T-helper 2 cell treated with Interferon-gamma antibody and Interleukin-4, amounts not matched to agents 5 μg/mL and 100 μg/mL, for 36 hours (primary cell): ENCODE results near the gene SHOX.

Source experiments
- DNase-seq: peaks from one replicate; pipeline ENCODE4 v3.0.0; 2021; ENCODE audit warnings: low spot score
- H3K27ac Mint-ChIP-seq: one replicate; pipeline ENCODE4 v1.8.0; 2021; ENCODE audit warnings: mild to moderate bottlenecking, mixed read lengths
- H3K27me3 Mint-ChIP-seq: one replicate; pipeline ENCODE4 v1.8.0; 2021; ENCODE audit warnings: low read depth, mixed read lengths
- H3K36me3 Mint-ChIP-seq: one replicate; pipeline ENCODE4 v1.8.0; 2021; ENCODE audit warnings: low read depth, mixed read lengths
- H3K4me1 Mint-ChIP-seq: one replicate; pipeline ENCODE4 v1.8.0; 2021; ENCODE audit warnings: low read depth, mixed read lengths
- H3K4me3 Mint-ChIP-seq: one replicate; pipeline ENCODE4 v1.8.0; 2022; ENCODE audit warnings: mild to moderate bottlenecking, moderate library complexity, mixed read lengths
- H3K9me3 Mint-ChIP-seq: one replicate; pipeline ENCODE4 v1.8.0; 2021; ENCODE audit warnings: mixed read lengths

Gene SHOX

DNA sequence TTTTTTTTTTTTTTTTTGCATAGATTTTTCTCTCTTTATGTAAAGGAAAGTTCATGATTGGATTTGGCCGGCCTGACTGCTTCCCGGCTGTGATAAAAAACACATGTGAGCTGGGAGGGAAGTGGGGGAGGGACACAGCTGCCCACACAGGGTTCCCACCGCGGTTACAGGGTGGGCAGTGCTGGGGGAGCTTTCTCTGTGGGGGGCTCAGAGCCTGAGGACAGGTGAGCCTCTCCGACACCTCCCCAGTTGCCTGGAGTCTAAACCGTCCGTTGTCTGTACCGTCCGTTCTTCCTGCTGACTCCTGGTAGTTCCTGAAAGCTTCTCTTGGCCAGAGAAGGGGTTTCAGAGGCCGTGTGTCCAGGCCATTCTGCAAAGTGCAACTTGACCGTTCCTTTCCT is 21.8 kb downstream of the SHOX start:
- Mint-ChIP-seq H3K36me3 (no peaks in the 10 kb centered on the region), H3K9me3 (no peaks in the 10 kb centered on the region), H3K4me3 (no peak overlapping the region), H3K27ac (no peak overlapping the region), H3K4me1 (no peaks in the 10 kb centered on the region), H3K27me3 (no peaks in the 10 kb centered on the region)
- no peak for DNase-seq

- Mint-ChIP-seq H3K4me1 (no peaks in the 10 kb centered on the region), H3K27me3 (no peaks in the 10 kb centered on the region), H3K36me3 (no peaks in the 10 kb centered on the region), H3K27ac (no peak overlapping the region), H3K9me3 (no peaks in the 10 kb centered on the region), H3K4me3 (no peak overlapping the region)
- no peak for DNase-seq
These were observed 22.7 kb downstream of the SHOX start for GRCh38 chrX:653306-653705.

- no peak overlapping the region for H3K4me3 Mint-ChIP-seq
- no peaks in the 10 kb centered on the region for H3K27me3 Mint-ChIP-seq
- no peaks in the 10 kb centered on the region for H3K4me1 Mint-ChIP-seq
- no peak for DNase-seq
- no peaks in the 10 kb centered on the region for H3K36me3 Mint-ChIP-seq
- H3K9me3 Mint-ChIP-seq, result peaks cover 4% of the 10 kb centered on the region
- H3K27ac Mint-ChIP-seq, result no peak overlapping the region
These were observed 30.6 kb downstream of the SHOX start for GRCh38 chrX:661154-661553.

- Mint-ChIP-seq H3K9me3 (peaks cover 4% of the 10 kb centered on the region), H3K27ac (no peak overlapping the region), H3K36me3 (no peaks in the 10 kb centered on the region), H3K4me1 (no peaks in the 10 kb centered on the region), H3K4me3 (no peak overlapping the region), H3K27me3 (no peaks in the 10 kb centered on the region)
- no peak for DNase-seq
These were observed 31.5 kb downstream of the SHOX start for GRCh38 chrX:662126-662525.

GRCh38 chrX:663841-664240 is 33.2 kb downstream of the SHOX start:
- no peak for DNase-seq
- Mint-ChIP-seq H3K4me3 (no peak overlapping the region), H3K4me1 (no peaks in the 10 kb centered on the region), H3K27me3 (no peaks in the 10 kb centered on the region), H3K36me3 (no peaks in the 10 kb centered on the region), H3K9me3 (peaks cover 4% of the 10 kb centered on the region), H3K27ac (no peak overlapping the region)

DNA sequence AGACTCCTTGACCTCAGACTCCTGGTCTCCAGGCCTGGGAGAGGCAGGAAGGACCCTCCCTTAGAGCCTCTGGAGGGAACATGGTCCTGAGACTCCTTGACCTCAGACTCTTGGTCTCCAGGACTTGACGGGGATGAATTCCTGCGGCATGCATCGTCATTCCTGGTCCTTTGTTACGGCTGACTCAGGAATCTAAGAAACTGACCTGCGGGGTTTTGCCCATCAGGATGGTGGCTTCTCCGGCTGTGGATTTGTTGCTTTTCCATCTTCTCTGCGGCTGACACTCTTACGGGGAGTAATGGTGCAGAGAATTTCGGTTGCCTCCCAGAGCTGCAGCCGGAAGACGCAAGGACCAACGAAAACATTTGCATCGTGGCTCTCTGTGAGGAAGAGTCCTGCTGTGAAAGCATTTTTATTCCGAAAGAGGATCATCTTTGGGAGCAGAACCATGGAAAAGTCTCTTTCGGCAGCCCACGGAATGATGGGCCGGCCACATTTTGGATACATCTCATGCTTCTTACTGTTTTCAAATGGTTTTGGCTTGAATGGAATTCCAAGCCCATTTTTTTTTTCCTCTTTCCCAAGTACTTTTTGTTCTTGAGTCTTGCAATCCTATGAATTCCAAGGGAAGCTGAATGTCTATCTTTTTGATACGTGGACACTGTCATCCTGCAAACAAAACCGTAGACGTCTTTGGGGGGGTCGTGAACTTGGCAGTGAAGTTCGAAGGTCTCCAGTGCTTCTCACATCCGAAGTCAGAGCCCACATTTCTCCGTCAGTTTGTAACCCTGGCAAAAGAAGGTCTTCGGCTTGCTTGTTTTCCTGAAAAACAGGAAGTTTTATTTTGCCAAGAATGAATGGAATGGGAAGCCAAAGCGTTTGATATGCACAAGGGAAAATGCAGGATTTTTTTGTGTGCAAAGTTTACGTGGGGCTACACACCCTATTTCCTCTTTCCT is 36.5 kb downstream of the SHOX start:
- Mint-ChIP-seq H3K4me3 (no peak overlapping the region), H3K36me3 (no peaks in the 10 kb centered on the region), H3K27ac (no peak overlapping the region), H3K27me3 (no peaks in the 10 kb centered on the region), H3K4me1 (no peaks in the 10 kb centered on the region), H3K9me3 (peaks cover 10% of the 10 kb centered on the region)
- no peak for DNase-seq

DNA sequence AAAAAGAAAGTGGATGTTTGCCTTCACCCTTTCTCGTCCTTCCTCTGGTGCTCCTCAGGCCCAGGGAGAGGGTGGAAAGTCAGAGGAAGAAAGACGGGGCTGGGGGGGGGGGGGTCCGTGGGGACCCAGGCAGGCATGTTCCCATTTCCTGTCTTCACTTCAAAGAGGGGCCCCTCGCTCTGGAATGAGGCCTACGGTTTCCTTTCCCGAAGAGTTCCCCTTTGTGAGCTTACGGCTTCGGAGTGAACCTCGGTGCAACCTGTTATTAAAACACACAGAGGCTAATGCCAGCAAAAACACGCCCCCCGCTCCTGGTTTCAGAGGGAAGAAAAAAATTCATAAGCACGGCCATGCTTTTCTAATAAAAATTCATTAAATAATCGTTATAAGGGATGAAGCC is 40.1 kb downstream of the SHOX start:
- H3K27me3 Mint-ChIP-seq, result no peaks in the 10 kb centered on the region
- no peaks in the 10 kb centered on the region for H3K4me1 Mint-ChIP-seq
- H3K36me3 Mint-ChIP-seq, result no peaks in the 10 kb centered on the region
- no peak for DNase-seq
- no peak overlapping the region for H3K4me3 Mint-ChIP-seq
- no peak overlapping the region for H3K27ac Mint-ChIP-seq
- H3K9me3 Mint-ChIP-seq, result peaks cover 6% of the 10 kb centered on the region

GRCh38 chrX:672931-673330 is 42.3 kb downstream of the SHOX start:
- no peaks in the 10 kb centered on the region for H3K36me3 Mint-ChIP-seq
- H3K9me3 Mint-ChIP-seq, result peaks cover 6% of the 10 kb centered on the region
- H3K4me1 Mint-ChIP-seq, result no peaks in the 10 kb centered on the region
- no peak overlapping the region for H3K27ac Mint-ChIP-seq
- DNase-seq, result no peak
- no peak overlapping the region for H3K4me3 Mint-ChIP-seq
- H3K27me3 Mint-ChIP-seq, result no peaks in the 10 kb centered on the region

GRCh38 chrX:675279-675954 is 44.8 kb downstream of the SHOX start:
- Mint-ChIP-seq H3K4me1 (no peaks in the 10 kb centered on the region), H3K36me3 (no peaks in the 10 kb centered on the region), H3K27me3 (no peaks in the 10 kb centered on the region), H3K27ac (no peak overlapping the region), H3K9me3 (peaks cover 10% of the 10 kb centered on the region), H3K4me3 (no peak overlapping the region)
- DNase-seq, result no peak

GRCh38 chrX:675955-676295 is 45.3 kb downstream of the SHOX start:
- no peak for DNase-seq
- Mint-ChIP-seq H3K4me1 (no peaks in the 10 kb centered on the region), H3K9me3 (peaks cover 10% of the 10 kb centered on the region), H3K36me3 (no peaks in the 10 kb centered on the region), H3K27me3 (no peaks in the 10 kb centered on the region), H3K4me3 (no peak overlapping the region), H3K27ac (no peak overlapping the region)

- Mint-ChIP-seq H3K36me3 (no peaks in the 10 kb centered on the region), H3K27ac (no peak overlapping the region), H3K4me3 (no peak overlapping the region), H3K27me3 (no peaks in the 10 kb centered on the region), H3K9me3 (peaks cover 23% of the 10 kb centered on the region), H3K4me1 (no peaks in the 10 kb centered on the region)
- DNase-seq, result no peak
These were observed 46.8 kb downstream of the SHOX start for GRCh38 chrX:677376-677775.

- Mint-ChIP-seq H3K4me1 (no peaks in the 10 kb centered on the region), H3K27me3 (no peaks in the 10 kb centered on the region), H3K4me3 (no peak overlapping the region), H3K9me3 (peaks cover 23% of the 10 kb centered on the region), H3K36me3 (no peaks in the 10 kb centered on the region), H3K27ac (no peak overlapping the region)
- no peak for DNase-seq
These were observed 48.8 kb downstream of the SHOX start for GRCh38 chrX:679291-679979.

DNA sequence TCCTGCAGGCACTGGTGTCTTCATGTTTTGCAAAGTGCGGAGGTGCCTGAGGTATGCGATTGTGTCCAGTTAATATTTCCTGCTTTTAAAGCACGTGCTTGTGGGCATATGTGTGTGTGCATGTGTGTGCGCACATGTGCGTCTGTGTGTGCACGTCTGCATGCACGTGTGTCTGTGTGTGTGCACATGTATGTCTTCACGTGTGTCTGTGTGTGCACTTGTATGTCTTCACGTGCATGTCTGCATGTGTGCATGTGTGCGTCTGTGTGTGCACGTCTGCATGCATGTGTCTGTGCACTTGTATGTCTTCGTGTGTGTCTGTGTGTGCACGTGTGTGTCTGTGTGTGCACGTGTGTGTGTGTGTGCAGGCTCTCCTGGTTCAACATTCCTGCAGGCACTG is 49.5 kb downstream of the SHOX start:
- DNase-seq, result no peak
- H3K9me3 Mint-ChIP-seq, result peaks cover 23% of the 10 kb centered on the region
- H3K27me3 Mint-ChIP-seq, result no peaks in the 10 kb centered on the region
- H3K27ac Mint-ChIP-seq, result no peak overlapping the region
- no peaks in the 10 kb centered on the region for H3K4me1 Mint-ChIP-seq
- H3K4me3 Mint-ChIP-seq, result no peak overlapping the region
- no peaks in the 10 kb centered on the region for H3K36me3 Mint-ChIP-seq

DNA sequence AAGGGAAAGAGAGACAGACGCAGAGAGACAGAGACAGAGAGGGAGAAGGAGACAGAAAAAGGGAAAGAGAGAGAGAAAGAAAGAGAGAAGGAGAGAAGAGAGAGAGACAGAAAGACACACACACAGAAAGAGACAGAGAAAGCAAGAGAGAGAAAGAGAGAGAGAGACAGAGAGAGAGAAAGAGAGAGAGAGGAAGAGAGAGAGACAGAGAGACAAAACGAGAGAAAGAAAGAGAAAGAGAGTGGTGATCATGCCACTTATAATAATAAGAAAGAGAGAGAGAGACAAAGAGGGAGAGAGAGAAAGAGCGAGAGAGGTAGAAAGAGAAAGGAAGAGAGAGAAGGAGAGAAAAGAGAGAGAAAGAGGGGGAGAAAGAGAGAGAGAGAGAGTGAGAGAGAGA is 51.4 kb downstream of the SHOX start:
- DNase-seq, result no peak
- Mint-ChIP-seq H3K9me3 (peaks cover 27% of the 10 kb centered on the region), H3K4me1 (no peaks in the 10 kb centered on the region), H3K27ac (no peak overlapping the region), H3K27me3 (no peaks in the 10 kb centered on the region), H3K36me3 (no peaks in the 10 kb centered on the region), H3K4me3 (no peak overlapping the region)
